HG03025 (cell line): Measurements from ENCODE around the gene CARD14.
"Not testable (repeated sequence)": the region's sequence is repeated elsewhere in the genome, so short reads cannot be mapped to it uniquely, and the experiment has no call there.

ENCODE experiments used
- ATAC-seq: cut with Tn5 transposase; IDR thresholded peaks from one replicate; pipeline ENCODE4 v1.9.1; 2021; ENCODE audit warnings: mild to moderate bottlenecking, moderate library complexity; ENCODE audit not compliant: unreplicated experiment, low FRiP score

Gene CARD14

GRCh38 chr17:80247561-80247960, 77.7 kb downstream of the CARD14 start:
- ATAC-seq, result no peak

- no peak for ATAC-seq
These were observed 78.4 kb downstream of the CARD14 start for GRCh38 chr17:80248001-80248893.

GRCh38 chr17:80248894-80249710, 79.3 kb downstream of the CARD14 start:
- no peak for ATAC-seq

GRCh38 chr17:80251966-80252365, 82.1 kb downstream of the CARD14 start:
- no peak for ATAC-seq

GRCh38 chr17:80252871-80253270, 83.0 kb downstream of the CARD14 start:
- ATAC-seq, result no peak

- no peak for ATAC-seq
These were observed 84.0 kb downstream of the CARD14 start for GRCh38 chr17:80253631-80254395.

- ATAC-seq, result no peak
These were observed 84.8 kb downstream of the CARD14 start for GRCh38 chr17:80254396-80255251.

GRCh38 chr17:80256034-80256350, 86.2 kb downstream of the CARD14 start:
- ATAC-seq, result no peak

GRCh38 chr17:80257716-80258213, 87.9 kb downstream of the CARD14 start:
- ATAC-seq, result no peak

- ATAC-seq, result not testable (repeated sequence)
These were observed 88.5 kb downstream of the CARD14 start for GRCh38 chr17:80258296-80258695.
